WERI-Rb-1 (cell line): ENCODE data around the gene PUM2.

Experiments
- DNase-seq: peaks from one replicate; pipeline ENCODE4 v3.0.0-alpha.2; 2020
- H3K27ac ChIP-seq: fragments of 250-450 bp; sonication (Bioruptor Pico); 2 replicates; pipeline ENCODE4 v1.5.1; 2020; ENCODE audit warnings: mild to moderate bottlenecking, moderate library complexity
- H3K27me3 ChIP-seq: fragments of 250-450 bp; sonication (Bioruptor Pico); 2 replicates; pipeline ENCODE4 v1.5.1; 2021; ENCODE audit warnings: mild to moderate bottlenecking, low read depth, moderate library complexity; ENCODE audit not compliant: insufficient read depth, severe bottlenecking
- H3K36me3 ChIP-seq: fragments of 250-450 bp; sonication (Bioruptor Pico); 2 replicates; pipeline ENCODE4 v1.5.1; 2020; ENCODE audit warnings: mild to moderate bottlenecking, moderate library complexity
- H3K4me3 ChIP-seq: 2 replicates; pipeline ENCODE4 v1.5.1; 2011; ENCODE audit warnings: low read depth, mild to moderate bottlenecking, control low read depth, low read length
- H3K9me3 ChIP-seq: fragments of 250-450 bp; sonication (Bioruptor Pico); 2 replicates; pipeline ENCODE4 v1.5.1; 2021; ENCODE audit warnings: mild to moderate bottlenecking, moderate library complexity; ENCODE audit not compliant: severe bottlenecking
- CTCF ChIP-seq: IDR thresholded peaks from 2 replicates; pipeline ENCODE4 v1.5.1; 2011; ENCODE audit warnings: low read depth, mild to moderate bottlenecking, control low read depth, inconsistent platforms, low read length

The PUM2 gene

DNA sequence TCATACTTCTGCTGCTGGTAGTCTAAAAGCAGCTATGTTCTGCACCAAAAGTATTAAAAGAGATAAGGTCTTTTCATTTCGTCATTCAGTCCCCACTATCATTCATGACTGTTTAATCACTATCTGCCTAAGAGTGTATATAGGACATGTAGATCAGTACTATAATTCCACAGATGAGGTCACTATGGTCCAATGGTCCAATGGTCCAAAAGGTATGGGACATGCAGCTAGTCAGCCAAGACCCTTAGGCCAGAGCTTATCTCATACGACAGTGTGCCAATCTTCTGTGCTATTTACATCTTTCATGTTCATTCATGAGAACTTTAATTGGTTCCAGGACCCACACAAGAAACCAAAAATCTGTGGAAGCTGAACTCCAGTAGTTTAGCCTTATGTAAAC, 83.1 kb downstream of the PUM2 start:
- Histone ChIP-seq H3K36me3 (peaks cover 74% of the 10 kb centered on the region), H3K27ac (no peak overlapping the region), H3K9me3 (no peaks in the 10 kb centered on the region), H3K27me3 (no peaks in the 10 kb centered on the region), H3K4me3 (no peak overlapping the region)
- no peak for DNase-seq
- no peak for TF ChIP-seq CTCF

GRCh38 chr2:20264629-20265028, 86.0 kb downstream of the PUM2 start:
- H3K27ac ChIP-seq = no peak overlapping the region
- no peaks in the 10 kb centered on the region for H3K9me3 ChIP-seq
- no peak overlapping the region for H3K4me3 ChIP-seq
- peaks cover 73% of the 10 kb centered on the region for H3K36me3 ChIP-seq
- no peak for TF ChIP-seq CTCF
- no peaks in the 10 kb centered on the region for H3K27me3 ChIP-seq
- DNase-seq = no peak

GRCh38 chr2:20257411-20257810, 93.2 kb downstream of the PUM2 start:
- no peaks in the 10 kb centered on the region for H3K27me3 ChIP-seq
- H3K27ac ChIP-seq = no peak overlapping the region
- H3K36me3 ChIP-seq = peaks cover 92% of the 10 kb centered on the region
- DNase-seq = no peak
- no peaks in the 10 kb centered on the region for H3K9me3 ChIP-seq
- H3K4me3 ChIP-seq = no peak overlapping the region
- no peak for TF ChIP-seq CTCF

- Histone ChIP-seq H3K36me3 (peaks cover 95% of the 10 kb centered on the region), H3K27ac (no peak overlapping the region), H3K27me3 (no peaks in the 10 kb centered on the region), H3K9me3 (no peaks in the 10 kb centered on the region), H3K4me3 (no peak overlapping the region)
- DNase-seq = no peak
- TF ChIP-seq CTCF = no peak
Measured at GRCh38 chr2:20254731-20255130, 95.9 kb downstream of the PUM2 start.

- H3K36me3 ChIP-seq = peaks cover 92% of the 10 kb centered on the region
- H3K9me3 ChIP-seq = no peaks in the 10 kb centered on the region
- no peaks in the 10 kb centered on the region for H3K27me3 ChIP-seq
- no peak for TF ChIP-seq CTCF
- H3K4me3 ChIP-seq = no peak overlapping the region
- no peak for DNase-seq
- no peak overlapping the region for H3K27ac ChIP-seq
Measured at GRCh38 chr2:20250436-20250835, 100.2 kb downstream of the PUM2 start.

GRCh38 chr2:20249170-20249569, 101.5 kb downstream of the PUM2 start:
- Histone ChIP-seq H3K9me3 (no peaks in the 10 kb centered on the region), H3K27ac (no peak overlapping the region), H3K4me3 (no peak overlapping the region), H3K27me3 (no peaks in the 10 kb centered on the region), H3K36me3 (peaks cover 79% of the 10 kb centered on the region)
- no peak for DNase-seq
- TF ChIP-seq CTCF = no peak
